Renal cortical epithelial cell (primary cell): ENCODE results near the gene GALE. TPM values are rescaled to one million over a fixed set of nuclear protein-coding genes. Genes with fewer than 3 reads are reported as not detected.
"Not testable (repeated sequence)": the region's sequence is repeated elsewhere in the genome, so short reads cannot be mapped to it uniquely, and the experiment has no call there.

Source experiments
- DNase-seq: peaks from one replicate; pipeline ENCODE4 v3.0.0-alpha.2; 2011; ENCODE audit warnings: low read depth
- total RNA-seq: library from RNA; depleted of rRNA; stranded (reverse); fragments of >200 nt; gene quantifications from 2 replicates; pipeline ENCODE4 v1.2.3, GENCODE V29; 2014

Gene GALE
- total RNA-seq, 1 donor from 2014 or later: 54.1 TPM

GRCh38 chr1:23792151-23792945 is 8.2 kb downstream of the GALE start:
- DNase-seq: no peak

GRCh38 chr1:23791516-23792047 is 9.0 kb downstream of the GALE start:
- no peak for DNase-seq

- DNase-seq: peak; percentile 73
Observed at GRCh38 chr1:23790696-23791515, 9.6 kb downstream of the GALE start, which contains the start of gene LYPLA2. Gene LYPLA2, plus strand, starts transcription at chr1:23791145. Its CDS starts 1,538 bp downstream, at chr1:23792683.

- no peak for DNase-seq
Observed at GRCh38 chr1:23788695-23789094, 11.9 kb downstream of the GALE start.

GRCh38 chr1:23787701-23788100 is 12.9 kb downstream of the GALE start:
- no peak for DNase-seq

- DNase-seq: no peak
Observed at GRCh38 chr1:23784846-23785245, 15.7 kb downstream of the GALE start.

- DNase-seq: not testable (repeated sequence)
Observed at GRCh38 chr1:23783141-23783540, 17.4 kb downstream of the GALE start.

- no peak for DNase-seq
Observed at GRCh38 chr1:23779826-23780371, 20.7 kb downstream of the GALE start.

- DNase-seq: peak; percentile 57
Observed at GRCh38 chr1:23777979-23778814, 22.4 kb downstream of the GALE start, which contains the start of gene PITHD1. Gene PITHD1, plus strand, starts transcription at chr1:23778418. Its CDS starts 98 bp downstream, at chr1:23778516.

- DNase-seq: no peak
Observed at GRCh38 chr1:23776217-23776616, 24.3 kb downstream of the GALE start.

- no peak for DNase-seq
Observed at GRCh38 chr1:23774174-23774880, 26.2 kb downstream of the GALE start.

- DNase-seq: no peak
Observed at GRCh38 chr1:23772854-23773242, 27.7 kb downstream of the GALE start.

- DNase-seq: peak; percentile 74
Observed at GRCh38 chr1:23772049-23772853, 28.3 kb downstream of the GALE start.

- DNase-seq: no peak
Observed at GRCh38 chr1:23768733-23769132, 31.8 kb downstream of the GALE start.

GRCh38 chr1:23763041-23763577 is 37.4 kb downstream of the GALE start:
- no peak for DNase-seq

- DNase-seq: no peak
Observed at GRCh38 chr1:23759277-23759676, 41.3 kb downstream of the GALE start.

- no peak for DNase-seq
Observed at GRCh38 chr1:23757812-23758211, 42.7 kb downstream of the GALE start.

GRCh38 chr1:23756676-23757075 is 43.9 kb downstream of the GALE start:
- DNase-seq: peak; percentile 89

GRCh38 chr1:23752909-23753308 is 47.6 kb downstream of the GALE start:
- no peak for DNase-seq
